Left renal pelvis (tissue), 4 donors: ENCODE data around the gene TMEM107. TPM values are rescaled to one million over a fixed set of nuclear protein-coding genes. Genes with fewer than 3 reads are reported as not detected.

Source experiments
- DNase-seq, 4 donors: peaks; one replicate each; pipeline ENCODE4 v3.0.0-alpha.2; 2013; ENCODE audit warnings: low read depth in 4 of 4, low spot score in 3 of 4
- polyA plus RNA-seq, 4 donors: library from polyadenylated mRNA; unstranded; fragments of 120-200 nt; gene quantifications; one replicate each; pipeline ENCODE4 v1.2.1, GENCODE V29; 2013; ENCODE audit not compliant: insufficient read length in 4 of 4

Gene TMEM107
- polyA plus RNA-seq, 4 donors, result 13.6 to 25.0 (median 24.3) TPM

- DNase-seq, result no peak
Measured at GRCh38 chr17:8140065-8141029, 35.8 kb downstream of the TMEM107 start.

DNA sequence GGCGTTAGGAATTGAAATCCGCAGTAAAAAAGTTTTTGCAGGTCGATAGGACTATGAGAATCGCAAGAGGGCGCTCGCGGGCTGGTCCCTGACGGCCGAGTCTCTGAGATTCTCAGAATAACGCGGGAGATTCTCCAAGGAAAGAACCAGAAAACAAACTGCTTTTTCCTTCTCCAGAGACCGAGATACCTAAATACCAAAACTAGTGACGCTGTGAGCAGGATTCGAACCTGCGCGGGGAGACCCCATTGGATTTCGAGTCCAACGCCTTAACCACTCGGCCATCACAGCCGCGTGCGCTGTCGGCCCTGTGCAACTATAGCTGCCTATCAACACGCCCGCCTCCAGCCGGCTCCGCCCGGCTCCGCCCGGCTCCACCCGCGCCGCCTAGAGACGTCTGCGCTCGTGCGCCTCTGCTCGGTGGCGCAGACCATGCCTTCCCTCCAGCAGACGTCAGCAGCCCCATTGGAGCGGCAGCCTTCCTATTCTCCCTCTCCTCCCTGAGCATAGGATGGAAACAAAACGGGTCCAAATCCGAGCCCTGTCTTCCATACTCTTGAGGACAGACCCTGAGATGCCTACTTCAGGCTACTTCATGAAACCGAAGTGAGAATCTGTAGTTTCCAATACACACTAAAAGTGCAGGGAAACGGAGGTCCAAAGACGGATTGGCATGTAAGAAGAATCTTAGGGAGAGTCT is 37.4 kb downstream of the TMEM107 start:
- DNase-seq, result peak in 3 of 4 donors; percentile 93 to 94 (median 94)

- no peak for DNase-seq
Measured at GRCh38 chr17:8138374-8138671, 37.9 kb downstream of the TMEM107 start.

GRCh38 chr17:8137645-8138373 is 38.4 kb downstream of the TMEM107 start:
- DNase-seq, result no peak

DNA sequence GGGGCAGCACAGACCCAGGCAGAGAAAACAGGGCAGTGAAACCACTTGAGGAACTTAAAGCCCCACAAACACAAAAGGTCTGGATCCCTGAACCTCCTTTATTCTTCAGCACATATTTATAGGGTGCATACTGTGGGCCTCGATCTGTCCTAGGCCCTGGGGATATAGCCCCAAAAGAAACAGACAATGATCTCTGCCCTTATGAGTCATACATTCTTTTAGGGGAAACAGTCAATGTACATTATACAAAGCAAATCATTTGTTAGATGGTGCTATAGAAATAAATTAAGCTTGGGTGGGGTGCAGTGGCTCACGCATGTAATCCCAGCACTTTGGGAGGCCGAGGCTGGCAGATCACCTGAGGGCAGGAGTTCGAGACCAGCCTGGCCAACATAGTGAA is 42.2 kb downstream of the TMEM107 start:
- DNase-seq, result no peak

DNA sequence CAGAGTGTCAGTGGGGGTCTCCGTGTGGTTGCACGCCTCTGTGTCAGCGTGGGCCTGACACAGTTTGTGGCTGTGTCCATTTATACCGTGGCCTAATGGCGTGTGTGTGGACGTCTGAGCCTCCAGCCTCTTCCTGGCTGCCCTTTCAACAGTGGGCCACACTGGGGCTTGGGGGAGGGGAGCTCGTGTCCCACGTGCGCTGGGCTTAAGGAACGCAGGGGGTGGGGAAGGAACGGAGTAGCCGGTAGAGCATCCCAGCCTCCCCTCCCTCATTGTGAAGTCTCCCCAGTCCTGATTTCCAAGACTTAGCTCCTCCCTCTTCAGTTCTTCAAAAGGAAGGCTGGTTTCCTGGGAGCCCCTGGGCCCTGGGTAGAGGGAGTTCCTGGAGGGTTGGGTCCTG is 42.8 kb downstream of the TMEM107 start:
- DNase-seq, result no peak

GRCh38 chr17:8131844-8132441 is 44.2 kb downstream of the TMEM107 start:
- DNase-seq, result no peak

GRCh38 chr17:8128125-8128784 is 47.9 kb downstream of the TMEM107 start:
- no peak for DNase-seq

DNA sequence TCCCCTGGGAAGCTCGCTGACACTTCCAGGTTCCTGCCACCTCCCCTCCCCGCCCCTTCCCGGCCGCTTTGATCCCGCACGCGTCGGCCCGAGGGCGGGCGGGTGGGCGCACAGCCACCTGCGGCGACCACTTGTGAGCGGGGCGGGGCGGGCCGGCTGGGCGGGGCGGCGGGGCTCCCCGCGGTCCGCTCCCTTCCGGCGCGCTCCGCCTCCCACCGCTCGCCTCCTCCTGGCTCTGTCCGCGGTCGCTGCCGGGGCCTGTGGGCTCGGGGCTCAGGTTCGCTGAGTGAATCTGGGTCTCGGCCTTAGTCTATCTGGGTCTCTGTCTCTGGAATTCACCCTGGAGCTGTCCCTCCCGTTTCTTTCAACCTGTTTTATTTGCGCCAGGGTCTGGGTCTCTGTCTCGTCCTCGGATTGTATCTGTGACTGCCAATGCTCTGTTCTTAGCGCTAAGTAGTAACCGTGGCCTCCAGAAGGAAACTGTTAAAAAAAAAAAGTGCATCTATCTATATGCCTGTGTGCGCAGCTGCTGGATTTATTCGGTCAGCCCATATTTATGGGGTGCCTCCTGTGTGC is 49.6 kb downstream of the TMEM107 start:
- DNase-seq, result peak in 1 of 4 donors; percentile 19

GRCh38 chr17:8125947-8126490 is 50.2 kb downstream of the TMEM107 start:
- no peak for DNase-seq

- peak in 1 of 4 donors; percentile 75 for DNase-seq
Measured at GRCh38 chr17:8125154-8125946, 50.8 kb downstream of the TMEM107 start.

GRCh38 chr17:8124350-8125153 is 51.6 kb downstream of the TMEM107 start:
- DNase-seq, result peak in 1 of 4 donors; percentile 4

DNA sequence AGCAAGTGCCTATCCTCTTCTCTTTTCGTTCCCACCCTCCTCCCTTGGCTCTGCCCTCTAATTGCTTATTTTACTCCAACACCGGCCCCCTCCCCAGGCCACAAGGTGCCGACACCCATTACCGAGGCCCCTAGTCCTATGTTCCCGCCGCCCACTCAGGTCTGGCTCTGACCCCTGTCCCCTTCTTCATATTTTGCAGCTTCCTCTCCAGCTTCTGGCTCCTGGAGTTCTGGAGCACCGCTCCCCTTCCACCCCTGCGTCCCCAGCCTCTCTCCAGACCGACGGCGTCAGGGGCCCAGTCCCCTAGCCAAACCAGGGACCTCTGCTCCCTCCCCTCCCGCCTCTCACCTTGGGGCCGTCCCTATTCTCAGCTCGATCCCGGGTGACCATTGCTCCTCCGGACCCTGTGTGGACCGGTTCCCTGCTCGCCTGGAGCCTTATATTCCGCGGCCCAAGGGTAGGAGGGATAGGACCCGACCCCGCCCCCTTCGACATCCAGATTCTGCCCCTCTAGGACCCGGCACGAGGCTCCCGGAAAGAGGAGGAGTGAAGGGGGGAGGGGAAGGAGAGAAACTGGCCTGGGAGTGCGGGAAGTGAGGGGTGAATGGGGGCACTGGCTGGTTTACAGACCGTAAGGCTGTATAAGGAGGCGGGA is 52.4 kb downstream of the TMEM107 start, which contains the start of gene HES7:
Gene HES7 (minus strand): TSS at position 412 of the 655 bp plus-strand sequence. CDS start 22 bp downstream, at position 390.
- peak in 1 of 4 donors; percentile 9 for DNase-seq

GRCh38 chr17:8122924-8123694 is 53.1 kb downstream of the TMEM107 start:
- peak in 1 of 4 donors; percentile 6 for DNase-seq
